Subcutaneous abdominal adipose tissue (tissue), 5 donors: ENCODE results near the gene PAH.

Source experiments
- H3K27ac ChIP-seq: one replicate; pipeline ENCODE4 v1.7.0; 2013; ENCODE audit warnings: low read depth, mild to moderate bottlenecking, inconsistent platforms, low read length, moderate library complexity
- H3K27me3 ChIP-seq, 5 donors: one replicate each; pipeline ENCODE4 v1.7.0; 2013; ENCODE audit warnings: low read length in 5 of 5, inconsistent platforms in 1 of 5; ENCODE audit not compliant: control insufficient read depth in 5 of 5, insufficient read depth in 4 of 5
- H3K36me3 ChIP-seq, 5 donors: one replicate each; pipeline ENCODE4 v1.7.0; 2013; ENCODE audit warnings: low read length in 5 of 5; ENCODE audit not compliant: control insufficient read depth in 5 of 5, insufficient read depth in 5 of 5
- H3K4me1 ChIP-seq, 5 donors: one replicate each; pipeline ENCODE4 v1.7.0; 2013; ENCODE audit warnings: low read length in 5 of 5, mild to moderate bottlenecking in 3 of 5, moderate library complexity in 1 of 5; ENCODE audit not compliant: control insufficient read depth in 5 of 5, insufficient read depth in 5 of 5
- H3K4me3 ChIP-seq, 5 donors: one replicate each; pipeline ENCODE4 v1.7.0; 2013; ENCODE audit warnings: low read length in 5 of 5, low read depth in 1 of 5
- H3K9ac ChIP-seq, 5 donors: one replicate each; pipeline ENCODE4 v1.7.0; 2013; ENCODE audit warnings: low read length in 5 of 5, mild to moderate bottlenecking in 4 of 5, moderate library complexity in 3 of 5
- H3K9me3 ChIP-seq, 5 donors: one replicate each; pipeline ENCODE4 v1.7.0; 2013; ENCODE audit warnings: low read length in 5 of 5; ENCODE audit not compliant: control insufficient read depth in 5 of 5
- donor health status: healthy.
- donor health status: healthy.
- donor health status: healthy.
- donor health status: healthy.
- donor health status: healthy.

PAH gene

GRCh38 chr12:102806592-102806991 is 110.5 kb downstream of the PAH start:
- H3K27me3 ChIP-seq: peaks cover 0 to 4% (median 0%) of the 10 kb centered on the region in 5 donors
- H3K27ac ChIP-seq: no peak overlapping the region
- H3K36me3 ChIP-seq: no peaks in the 10 kb centered on the region
- no peak overlapping the region for H3K9ac ChIP-seq
- peaks cover 0 to 4% (median 0%) of the 10 kb centered on the region in 5 donors for H3K4me1 ChIP-seq
- H3K4me3 ChIP-seq: no peak overlapping the region
- no peaks in the 10 kb centered on the region for H3K9me3 ChIP-seq

DNA sequence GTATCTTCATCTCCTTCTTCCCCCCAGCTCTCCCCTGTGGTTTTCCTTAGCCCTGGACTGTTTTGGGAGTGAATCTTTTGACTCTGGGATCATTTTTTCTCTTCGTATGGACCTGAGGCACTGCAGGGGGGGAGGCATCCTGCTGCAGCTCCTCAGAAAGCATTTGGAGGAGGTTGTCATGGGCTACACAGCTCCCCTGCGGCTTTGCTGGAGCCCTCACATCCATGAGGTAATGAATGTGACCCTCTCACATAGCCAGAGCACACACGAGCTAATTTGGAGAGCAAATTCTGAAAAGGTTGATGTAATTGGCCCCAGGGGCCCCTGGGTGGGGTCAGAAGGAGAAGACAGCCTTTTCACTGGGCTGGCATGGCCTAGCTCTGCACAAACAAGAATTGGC is 110.9 kb downstream of the PAH start:
- no peak overlapping the region for H3K4me3 ChIP-seq
- no peak overlapping the region for H3K9ac ChIP-seq
- no peaks in the 10 kb centered on the region for H3K36me3 ChIP-seq
- no peak overlapping the region for H3K27ac ChIP-seq
- H3K27me3 ChIP-seq: peaks cover 0 to 4% (median 0%) of the 10 kb centered on the region in 5 donors
- H3K9me3 ChIP-seq: no peaks in the 10 kb centered on the region
- H3K4me1 ChIP-seq: peaks cover 0 to 4% (median 0%) of the 10 kb centered on the region in 5 donors

GRCh38 chr12:102800565-102800964 is 116.5 kb downstream of the PAH start:
- peaks cover 0 to 8% (median 0%) of the 10 kb centered on the region in 5 donors for H3K4me1 ChIP-seq
- H3K9me3 ChIP-seq: no peaks in the 10 kb centered on the region
- no peaks in the 10 kb centered on the region for H3K36me3 ChIP-seq
- H3K27me3 ChIP-seq: peaks cover 0 to 4% (median 0%) of the 10 kb centered on the region in 5 donors
- H3K9ac ChIP-seq: no peak overlapping the region
- no peak overlapping the region for H3K4me3 ChIP-seq
- H3K27ac ChIP-seq: no peak overlapping the region

GRCh38 chr12:102799229-102799628 is 117.8 kb downstream of the PAH start:
- no peak overlapping the region for H3K4me3 ChIP-seq
- H3K27ac ChIP-seq: no peak overlapping the region
- H3K9ac ChIP-seq: no peak overlapping the region
- peaks cover 0 to 4% (median 0%) of the 10 kb centered on the region in 5 donors for H3K4me1 ChIP-seq
- H3K9me3 ChIP-seq: no peaks in the 10 kb centered on the region
- no peaks in the 10 kb centered on the region for H3K27me3 ChIP-seq
- no peaks in the 10 kb centered on the region for H3K36me3 ChIP-seq

DNA sequence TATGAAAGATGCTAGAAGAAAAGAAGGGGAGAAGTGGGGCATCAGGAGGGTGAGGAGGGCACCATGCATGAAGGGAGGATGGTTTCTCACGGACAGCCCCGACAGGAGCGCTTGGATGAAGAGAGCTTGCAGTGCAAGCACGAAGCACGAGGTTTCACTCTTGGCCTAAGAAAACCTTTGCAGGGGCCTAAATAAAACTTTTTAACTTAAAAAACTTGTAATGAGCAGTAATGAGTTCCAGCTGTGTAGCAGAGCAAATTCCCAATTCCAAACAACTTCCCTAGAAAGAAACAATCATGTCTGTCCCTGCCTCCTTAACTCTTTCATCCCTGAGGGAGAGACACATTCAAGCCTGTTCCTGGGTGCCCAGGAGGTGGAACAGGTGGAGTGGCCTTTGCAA is 119.5 kb downstream of the PAH start:
- Histone ChIP-seq H3K9me3 (no peaks in the 10 kb centered on the region), H3K4me1 (peaks cover 0 to 4% (median 0%) of the 10 kb centered on the region in 5 donors), H3K27ac (no peak overlapping the region), H3K27me3 (no peaks in the 10 kb centered on the region), H3K4me3 (no peak overlapping the region), H3K9ac (no peak overlapping the region), H3K36me3 (no peaks in the 10 kb centered on the region)

DNA sequence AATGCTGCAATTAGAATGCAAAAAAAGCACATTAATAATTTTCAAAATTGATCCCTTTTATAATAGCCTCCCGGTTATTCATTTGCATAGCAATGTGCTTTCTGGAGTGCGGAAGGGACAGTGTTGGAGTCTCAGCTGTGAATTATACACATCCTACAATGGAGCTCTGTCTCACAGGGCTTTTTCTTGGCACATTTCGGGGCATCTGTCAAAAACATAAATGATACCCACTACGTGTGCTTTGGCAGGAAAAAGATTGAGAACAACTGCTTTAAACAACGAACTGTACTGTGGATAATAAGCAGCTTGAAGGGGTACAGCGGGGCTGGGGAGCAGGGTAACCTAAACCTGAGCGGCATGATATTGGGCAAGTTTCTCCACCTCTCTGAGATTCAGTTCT is 123.1 kb downstream of the PAH start:
- Histone ChIP-seq H3K9me3 (no peaks in the 10 kb centered on the region), H3K27ac (no peak overlapping the region), H3K36me3 (no peaks in the 10 kb centered on the region)

More for the DNA sequence above, 123.1 kb downstream of the PAH start:
- Histone ChIP-seq H3K4me1 (peaks cover 0 to 4% (median 0%) of the 10 kb centered on the region in 5 donors), H3K9ac (no peak overlapping the region), H3K4me3 (no peak overlapping the region), H3K27me3 (no peaks in the 10 kb centered on the region)
